Measurements from ENCODE around the gene CASZ1.
A peak's percentile ranks its signal among the peaks of the same experiment; 100 is the strongest.

CASZ1 gene

DNA sequence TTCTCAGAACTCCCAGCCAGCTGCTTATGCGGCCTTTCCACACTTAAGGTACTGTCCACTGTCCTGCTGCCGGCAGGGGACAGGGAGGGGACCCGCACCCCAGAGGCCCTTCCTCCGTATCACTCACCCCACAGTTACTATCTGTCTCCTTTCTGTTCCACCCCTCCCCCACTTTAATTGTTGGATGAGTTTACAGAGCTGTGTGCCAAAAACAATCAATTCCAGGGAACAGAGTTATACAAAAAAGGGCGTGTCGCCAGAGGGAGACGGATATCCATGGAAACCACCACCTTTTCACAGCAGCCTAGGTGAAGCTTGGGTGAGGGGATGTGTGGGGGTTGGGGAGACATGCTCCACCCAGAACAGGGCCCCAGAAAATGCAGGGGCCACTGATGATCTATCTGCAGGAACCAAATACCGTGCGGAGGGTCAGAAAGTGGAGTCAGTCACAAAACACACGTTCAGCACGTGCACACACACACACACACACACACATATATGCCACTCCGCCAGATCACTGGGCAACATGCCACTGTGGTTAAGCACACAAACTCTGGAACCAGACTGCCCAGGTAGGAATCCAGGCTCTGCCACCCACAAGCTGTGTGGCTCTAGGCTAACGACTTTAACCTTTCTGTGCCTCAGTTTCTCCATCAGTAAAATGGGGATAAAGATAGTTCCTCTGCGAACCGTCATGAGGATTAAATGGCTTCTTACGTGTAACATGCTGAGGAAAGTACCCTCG, 30.5 kb downstream of the CASZ1 start:
- Histone ChIP-seq H3K27me3 (ENCODE audit: control insufficient read depth in 1 of 2, insufficient read depth in 2 of 2, low read length in 2 of 2) (no peaks in the 10 kb centered on the region), H3K9ac (ENCODE audit: low read length) (no peak overlapping the region), H3K36me3 (ENCODE audit: insufficient read depth, low read length) (no peaks in the 10 kb centered on the region), H3K27ac (ENCODE audit: low read depth, low read length) (peak overlapping the region; percentile 45), H3K9me3 (ENCODE audit: low read length) (no peaks in the 10 kb centered on the region), H3K4me3 (ENCODE audit: low read depth in 1 of 2, low read length in 2 of 2) (peak overlapping the region in 1 of 2 donors; percentile 1), H3K4me1 (ENCODE audit: insufficient read depth, low read length) (peaks cover 50% of the 10 kb centered on the region)

DNA sequence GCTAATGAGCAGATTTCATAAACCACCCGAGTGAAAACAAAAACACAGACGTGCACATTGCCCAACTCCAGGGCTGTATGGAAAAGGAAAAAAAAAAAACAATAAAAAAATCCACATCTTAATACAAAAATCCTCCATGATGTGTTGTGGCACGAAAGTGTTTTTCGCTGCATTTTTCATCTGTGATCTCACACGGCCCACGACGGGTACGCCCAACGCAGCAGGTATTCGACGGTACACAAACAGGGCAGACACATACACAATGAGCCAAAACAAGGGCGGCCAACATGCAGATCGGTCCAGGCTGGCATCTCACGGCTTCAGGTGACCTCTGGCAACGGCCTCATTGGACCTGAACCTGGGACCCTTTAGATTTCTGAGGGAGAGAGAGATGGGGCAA, 31.1 kb downstream of the CASZ1 start:
- Histone ChIP-seq H3K27me3 (ENCODE audit: control insufficient read depth in 1 of 2, insufficient read depth in 2 of 2, low read length in 2 of 2) (no peaks in the 10 kb centered on the region), H3K36me3 (ENCODE audit: insufficient read depth, low read length) (peaks cover 2% of the 10 kb centered on the region), H3K4me1 (ENCODE audit: insufficient read depth, low read length) (peaks cover 50% of the 10 kb centered on the region), H3K4me3 (ENCODE audit: low read depth in 1 of 2, low read length in 2 of 2) (no peak overlapping the region), H3K9ac (ENCODE audit: low read length) (no peak overlapping the region), H3K9me3 (ENCODE audit: low read length) (no peaks in the 10 kb centered on the region), H3K27ac (ENCODE audit: low read depth, low read length) (peak overlapping the region; percentile 45)

DNA sequence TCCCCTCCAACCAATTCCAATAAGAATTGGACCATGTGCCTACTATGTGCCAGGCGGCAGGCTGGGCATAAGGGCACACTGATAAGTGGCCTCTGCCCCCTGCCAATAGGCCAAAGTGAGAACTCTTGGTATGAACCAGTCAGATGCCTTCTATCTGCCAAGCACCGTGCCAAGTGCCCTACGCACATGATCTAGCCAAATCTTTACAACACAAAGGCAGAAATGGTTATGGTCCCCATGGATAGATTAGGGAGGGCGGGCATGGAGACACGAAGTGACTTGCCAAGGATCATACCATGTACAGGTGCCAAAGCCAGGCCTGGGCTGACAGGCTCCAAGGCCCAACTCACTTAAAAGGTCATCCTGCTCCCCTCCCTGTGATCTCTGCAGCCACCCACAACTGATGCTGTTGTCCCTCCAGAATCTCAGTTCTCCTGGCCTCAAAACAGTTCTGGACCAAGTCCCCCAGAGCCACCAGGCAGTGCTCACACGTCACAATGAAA, 32.1 kb downstream of the CASZ1 start:
- Histone ChIP-seq H3K9me3 (ENCODE audit: low read length) (no peaks in the 10 kb centered on the region), H3K27me3 (ENCODE audit: control insufficient read depth in 1 of 2, insufficient read depth in 2 of 2, low read length in 2 of 2) (no peaks in the 10 kb centered on the region), H3K36me3 (ENCODE audit: insufficient read depth, low read length) (peaks cover 6% of the 10 kb centered on the region), H3K9ac (ENCODE audit: low read length) (no peak overlapping the region), H3K27ac (ENCODE audit: low read depth, low read length) (no peak overlapping the region), H3K4me1 (ENCODE audit: insufficient read depth, low read length) (peaks cover 50% of the 10 kb centered on the region), H3K4me3 (ENCODE audit: low read depth in 1 of 2, low read length in 2 of 2) (no peak overlapping the region)

DNA sequence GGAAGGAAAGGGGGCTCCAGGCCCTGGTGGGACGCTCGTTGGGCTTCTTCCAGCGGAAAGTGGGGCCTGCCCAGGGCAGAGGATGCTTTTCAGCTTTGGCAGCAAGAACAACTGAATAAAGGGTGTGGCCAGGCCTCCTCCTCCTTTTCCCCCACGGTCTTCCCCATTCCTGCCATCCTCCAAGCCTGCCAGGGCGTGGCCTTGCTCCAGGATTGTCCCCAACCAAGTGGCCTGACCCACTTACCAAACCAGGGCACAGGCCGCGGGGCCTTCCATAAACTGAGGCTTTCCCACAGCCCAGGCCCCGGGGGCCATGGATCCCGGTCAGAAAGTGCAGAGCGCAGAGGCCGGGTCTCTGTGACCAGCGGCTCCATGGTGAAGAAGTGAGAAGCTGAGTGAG, 33.6 kb downstream of the CASZ1 start:
- Histone ChIP-seq H3K4me1 (ENCODE audit: insufficient read depth, low read length) (peaks cover 52% of the 10 kb centered on the region), H3K27ac (ENCODE audit: low read depth, low read length) (no peak overlapping the region), H3K9me3 (ENCODE audit: low read length) (no peaks in the 10 kb centered on the region), H3K36me3 (ENCODE audit: insufficient read depth, low read length) (peaks cover 6% of the 10 kb centered on the region), H3K4me3 (ENCODE audit: low read depth in 1 of 2, low read length in 2 of 2) (no peak overlapping the region), H3K9ac (ENCODE audit: low read length) (no peak overlapping the region), H3K27me3 (ENCODE audit: control insufficient read depth in 1 of 2, insufficient read depth in 2 of 2, low read length in 2 of 2) (no peaks in the 10 kb centered on the region)

GRCh38 chr1:10762153-10762523, 34.3 kb downstream of the CASZ1 start:
- H3K4me1 ChIP-seq (ENCODE audit: insufficient read depth, low read length), result peaks cover 54% of the 10 kb centered on the region
- H3K27me3 ChIP-seq (ENCODE audit: control insufficient read depth in 1 of 2, insufficient read depth in 2 of 2, low read length in 2 of 2), result no peaks in the 10 kb centered on the region
- no peak overlapping the region for H3K4me3 ChIP-seq (ENCODE audit: low read depth in 1 of 2, low read length in 2 of 2)
- H3K9ac ChIP-seq (ENCODE audit: low read length), result no peak overlapping the region
- H3K9me3 ChIP-seq (ENCODE audit: low read length), result no peaks in the 10 kb centered on the region
- peaks cover 6% of the 10 kb centered on the region for H3K36me3 ChIP-seq (ENCODE audit: insufficient read depth, low read length)
- H3K27ac ChIP-seq (ENCODE audit: low read depth, low read length), result peak overlapping the region; percentile 10

DNA sequence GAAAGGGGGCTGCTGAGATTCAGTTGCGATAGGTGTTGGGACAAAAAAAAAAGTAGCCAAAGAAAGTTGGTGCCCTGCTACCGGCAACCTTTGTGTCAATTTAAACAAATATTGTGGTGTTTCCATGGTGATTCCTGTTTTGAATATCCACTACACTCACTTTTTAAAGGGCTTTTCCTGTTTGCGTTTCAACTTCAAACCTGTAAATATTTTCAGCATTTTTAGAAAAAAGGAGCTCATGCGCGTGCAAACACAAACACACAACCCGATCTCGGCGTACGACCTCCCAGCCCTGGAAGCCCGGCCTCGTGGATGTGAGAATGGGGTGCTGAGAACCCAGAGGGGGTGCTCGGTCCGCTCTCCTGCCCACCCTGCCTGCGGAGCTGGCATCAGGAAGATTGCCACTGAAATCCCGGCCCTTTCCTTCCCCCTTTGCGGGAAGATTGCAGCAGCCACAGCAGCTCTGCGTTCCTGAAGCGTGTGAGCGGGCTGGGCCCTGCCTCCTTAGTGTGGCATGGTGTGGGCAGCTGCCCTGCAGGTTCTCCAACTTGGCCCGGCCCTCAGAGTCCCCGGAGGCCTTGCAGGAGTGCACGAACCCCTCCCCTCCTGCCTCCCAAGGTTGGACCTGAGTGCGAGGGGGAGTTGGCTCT, 34.8 kb downstream of the CASZ1 start:
- H3K4me3 ChIP-seq (ENCODE audit: low read depth in 1 of 2, low read length in 2 of 2), result no peak overlapping the region
- no peak overlapping the region for H3K9ac ChIP-seq (ENCODE audit: low read length)
- no peaks in the 10 kb centered on the region for H3K27me3 ChIP-seq (ENCODE audit: control insufficient read depth in 1 of 2, insufficient read depth in 2 of 2, low read length in 2 of 2)
- H3K4me1 ChIP-seq (ENCODE audit: insufficient read depth, low read length), result peaks cover 56% of the 10 kb centered on the region
- peaks cover 6% of the 10 kb centered on the region for H3K36me3 ChIP-seq (ENCODE audit: insufficient read depth, low read length)
- H3K9me3 ChIP-seq (ENCODE audit: low read length), result no peaks in the 10 kb centered on the region
- peak overlapping the region; percentile 10 for H3K27ac ChIP-seq (ENCODE audit: low read depth, low read length)

DNA sequence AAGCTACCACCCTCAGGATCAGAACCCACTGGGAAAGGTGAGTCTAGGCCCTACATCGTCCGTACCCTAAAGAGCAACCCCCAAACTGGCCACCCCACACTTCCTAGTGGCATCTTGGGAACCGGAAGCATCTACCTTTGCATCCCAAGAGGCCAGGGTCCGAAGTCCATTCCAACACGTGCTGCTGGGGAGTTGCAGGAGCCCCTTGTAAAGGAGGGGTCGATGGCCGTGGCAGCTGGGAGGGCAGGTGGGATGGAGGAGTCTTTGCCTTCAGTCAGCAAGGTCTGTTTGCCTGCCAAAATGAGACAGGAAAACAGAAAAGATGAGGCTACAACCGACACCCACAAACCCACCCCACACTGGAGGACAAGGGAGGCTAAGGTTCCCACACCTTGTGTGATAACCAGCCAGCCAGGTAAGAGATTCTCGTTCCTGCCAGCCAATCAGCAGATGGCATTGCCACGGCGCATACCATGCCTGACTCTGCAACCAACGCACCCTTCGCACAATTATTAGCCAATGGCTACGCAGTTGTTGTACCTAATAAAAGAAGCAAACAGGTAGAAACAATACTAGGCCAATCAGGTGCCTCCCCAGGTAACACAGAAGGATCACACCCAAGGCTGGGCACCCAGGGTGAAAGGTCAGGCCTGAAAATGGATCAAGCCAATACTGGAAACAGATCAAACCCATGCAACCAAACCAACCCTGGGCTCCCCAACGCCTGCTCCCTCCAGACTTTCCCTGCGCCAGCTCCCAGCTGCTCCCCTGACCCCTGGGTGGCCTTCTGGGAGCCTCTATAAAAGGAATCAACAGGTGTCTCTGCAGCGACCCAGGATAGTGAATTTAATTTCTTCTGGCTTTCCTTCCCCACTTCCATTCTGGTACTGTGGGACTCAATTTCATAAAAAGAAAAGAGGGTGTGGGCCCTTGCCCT, 35.6 kb downstream of the CASZ1 start:
- Histone ChIP-seq H3K4me1 (ENCODE audit: insufficient read depth, low read length) (peaks cover 56% of the 10 kb centered on the region), H3K27me3 (ENCODE audit: control insufficient read depth in 1 of 2, insufficient read depth in 2 of 2, low read length in 2 of 2) (no peaks in the 10 kb centered on the region), H3K4me3 (ENCODE audit: low read depth in 1 of 2, low read length in 2 of 2) (no peak overlapping the region), H3K36me3 (ENCODE audit: insufficient read depth, low read length) (peaks cover 6% of the 10 kb centered on the region), H3K9ac (ENCODE audit: low read length) (no peak overlapping the region), H3K27ac (ENCODE audit: low read depth, low read length) (no peak overlapping the region), H3K9me3 (ENCODE audit: low read length) (no peaks in the 10 kb centered on the region)

DNA sequence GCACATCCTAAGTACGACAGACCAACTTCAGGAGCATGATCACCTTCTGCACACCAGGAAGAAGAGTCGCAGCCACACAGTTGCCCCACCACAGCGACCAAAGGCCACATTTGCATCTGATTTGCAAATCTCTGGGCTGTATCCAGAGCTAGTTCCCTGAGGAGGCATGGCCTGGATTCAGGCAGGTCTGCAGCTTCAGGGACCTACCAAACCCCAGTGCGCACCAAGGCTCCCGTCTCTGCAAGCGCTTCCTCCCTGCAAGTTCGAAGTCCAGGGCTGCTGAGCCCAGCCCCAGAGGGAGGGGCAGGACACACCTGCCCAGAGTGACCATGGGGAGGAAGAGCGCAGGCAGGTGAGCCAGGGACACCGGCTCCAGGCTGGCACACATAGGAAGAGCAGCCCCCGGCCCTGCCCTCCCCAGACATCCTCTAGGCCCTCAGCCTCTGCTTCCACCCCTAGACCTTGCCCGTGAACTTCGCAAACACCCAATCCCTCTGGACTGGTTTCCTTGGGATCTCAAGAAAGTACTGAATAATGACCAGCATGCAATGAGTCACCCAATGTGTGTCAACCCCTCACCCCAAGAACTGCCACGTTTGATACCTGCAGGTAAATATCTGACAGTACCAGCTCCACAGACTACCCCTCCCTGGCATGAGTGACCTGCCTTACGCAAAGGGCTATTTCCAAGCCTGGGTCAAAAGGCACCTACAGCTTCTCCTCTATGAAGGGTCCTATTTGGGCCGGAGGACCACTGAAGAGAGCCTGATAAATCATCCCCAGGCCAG, 36.8 kb downstream of the CASZ1 start:
- Histone ChIP-seq H3K27me3 (ENCODE audit: control insufficient read depth in 1 of 2, insufficient read depth in 2 of 2, low read length in 2 of 2) (no peaks in the 10 kb centered on the region), H3K4me1 (ENCODE audit: insufficient read depth, low read length) (peaks cover 47% of the 10 kb centered on the region), H3K9me3 (ENCODE audit: low read length) (no peaks in the 10 kb centered on the region), H3K9ac (ENCODE audit: low read length) (no peak overlapping the region), H3K36me3 (ENCODE audit: insufficient read depth, low read length) (peaks cover 6% of the 10 kb centered on the region), H3K4me3 (ENCODE audit: low read depth in 1 of 2, low read length in 2 of 2) (no peak overlapping the region), H3K27ac (ENCODE audit: low read depth, low read length) (no peak overlapping the region)

DNA sequence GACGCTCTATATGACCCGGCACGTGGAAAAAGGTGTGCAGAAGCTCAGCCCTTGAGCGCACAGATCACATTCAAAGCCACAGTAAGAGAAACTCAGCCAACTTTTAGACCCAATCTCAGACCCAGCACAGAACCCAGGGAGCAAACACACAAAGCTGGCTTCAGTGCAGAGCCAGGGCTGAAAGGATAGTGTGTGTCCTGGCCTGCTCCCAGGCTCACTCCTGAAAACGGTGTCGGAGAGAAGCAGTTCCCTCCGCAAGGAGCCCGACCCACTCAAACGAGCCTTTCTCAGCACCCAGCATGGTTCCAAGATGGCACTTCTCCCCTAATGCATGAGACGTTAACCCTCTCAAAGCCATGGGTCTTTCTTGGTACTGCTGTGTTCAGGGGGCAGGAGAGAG, 39.6 kb downstream of the CASZ1 start:
- Histone ChIP-seq H3K4me1 (ENCODE audit: insufficient read depth, low read length) (peaks cover 43% of the 10 kb centered on the region), H3K27ac (ENCODE audit: low read depth, low read length) (peak overlapping the region; percentile 81), H3K9ac (ENCODE audit: low read length) (no peak overlapping the region), H3K36me3 (ENCODE audit: insufficient read depth, low read length) (peaks cover 6% of the 10 kb centered on the region), H3K9me3 (ENCODE audit: low read length) (no peaks in the 10 kb centered on the region), H3K4me3 (ENCODE audit: low read depth in 1 of 2, low read length in 2 of 2) (no peak overlapping the region), H3K27me3 (ENCODE audit: control insufficient read depth in 1 of 2, insufficient read depth in 2 of 2, low read length in 2 of 2) (no peaks in the 10 kb centered on the region)

DNA sequence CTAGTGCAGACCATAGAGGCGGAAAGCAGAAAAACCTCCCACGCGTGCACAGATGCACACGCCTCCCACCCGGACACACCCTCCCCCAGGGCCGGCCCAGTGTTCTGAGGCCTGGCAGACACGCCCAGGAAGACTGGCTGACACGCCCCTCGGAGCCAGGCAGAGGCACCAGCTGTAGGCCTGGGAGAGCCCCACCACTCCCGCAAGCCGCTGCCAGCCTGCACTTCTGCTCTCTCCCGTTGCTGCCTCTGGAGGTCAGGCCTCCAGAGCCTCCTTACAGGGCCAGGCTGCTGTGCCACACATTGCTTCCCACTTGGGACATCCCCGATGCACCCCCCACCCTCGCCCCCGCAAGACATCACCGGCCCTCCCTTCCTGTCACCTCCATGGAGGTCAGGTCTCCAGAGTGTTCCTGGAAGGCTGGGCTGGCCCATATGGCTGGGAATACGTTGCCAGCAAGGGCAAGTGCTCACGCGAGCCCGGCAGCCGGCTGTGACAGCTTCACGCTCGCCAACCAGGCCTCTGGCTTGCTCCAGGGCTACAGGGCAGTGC, 40.4 kb downstream of the CASZ1 start:
- Histone ChIP-seq H3K36me3 (ENCODE audit: insufficient read depth, low read length) (peaks cover 6% of the 10 kb centered on the region), H3K27ac (ENCODE audit: low read depth, low read length) (peak overlapping the region; percentile 81), H3K4me1 (ENCODE audit: insufficient read depth, low read length) (peaks cover 40% of the 10 kb centered on the region), H3K27me3 (ENCODE audit: control insufficient read depth in 1 of 2, insufficient read depth in 2 of 2, low read length in 2 of 2) (no peaks in the 10 kb centered on the region), H3K9me3 (ENCODE audit: low read length) (no peaks in the 10 kb centered on the region), H3K4me3 (ENCODE audit: low read depth in 1 of 2, low read length in 2 of 2) (no peak overlapping the region), H3K9ac (ENCODE audit: low read length) (no peak overlapping the region)

Measured in muscle layer of colon (tissue), 2 donors.